22Rv1 (cell line): ENCODE measurements around the gene TRIM52.

Experiments
- H3K27ac ChIP-seq: fragments of 450-650 bp; 2 replicates; pipeline ENCODE4 v1.5.1; 2017
- ZFX ChIP-seq: fragments of 450-650 bp; IDR thresholded peaks from 2 replicates; pipeline ENCODE4 v1.6.1; 2017; ENCODE audit warnings: antibody characterized with exemption, borderline replicate concordance
- TF ChIP-seq, protein P1 (sequence below): fragments of 450-650 bp; IDR thresholded peaks from 2 replicates; pipeline ENCODE4 v1.5.1; 2017; ENCODE audit warnings: mild to moderate bottlenecking

The TRIM52 gene

DNA sequence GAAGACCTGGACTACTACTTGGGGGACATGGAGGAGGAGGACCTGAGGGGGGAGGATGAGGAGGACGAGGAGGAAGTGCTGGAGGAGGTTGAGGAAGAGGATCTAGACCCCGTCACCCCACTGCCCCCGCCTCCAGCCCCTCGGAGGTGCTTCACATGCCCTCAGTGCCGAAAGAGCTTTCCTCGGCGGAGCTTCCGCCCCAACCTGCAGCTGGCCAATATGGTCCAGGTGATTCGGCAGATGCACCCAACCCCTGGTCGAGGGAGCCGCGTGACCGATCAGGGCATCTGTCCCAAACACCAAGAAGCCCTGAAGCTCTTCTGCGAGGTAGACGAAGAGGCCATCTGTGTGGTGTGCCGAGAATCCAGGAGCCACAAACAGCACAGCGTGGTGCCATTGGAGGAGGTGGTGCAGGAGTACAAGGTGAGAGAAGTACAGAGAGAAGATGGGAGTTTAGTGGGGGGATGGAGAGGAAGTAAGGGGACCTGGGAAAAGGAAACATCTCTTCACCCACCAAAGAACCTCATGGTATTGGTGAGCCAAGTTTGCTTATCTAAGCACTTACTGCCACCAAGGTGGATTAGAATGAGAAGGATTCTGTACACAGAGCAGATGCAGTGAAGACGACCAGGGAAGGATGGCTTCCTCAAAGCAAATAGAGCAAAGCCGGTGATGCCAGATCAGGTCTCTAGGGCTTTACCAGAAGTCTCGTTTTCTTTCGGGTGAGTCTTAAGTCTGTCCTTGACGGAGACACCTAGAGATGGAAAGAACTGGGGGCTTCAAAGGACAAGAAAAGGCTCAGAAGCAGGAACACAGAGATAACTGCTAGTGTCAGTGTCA, 36.3 kb downstream of the TRIM52 start:
- peak overlapping the region; percentile 99 for H3K27ac ChIP-seq
- TF ChIP-seq, protein P1, sequence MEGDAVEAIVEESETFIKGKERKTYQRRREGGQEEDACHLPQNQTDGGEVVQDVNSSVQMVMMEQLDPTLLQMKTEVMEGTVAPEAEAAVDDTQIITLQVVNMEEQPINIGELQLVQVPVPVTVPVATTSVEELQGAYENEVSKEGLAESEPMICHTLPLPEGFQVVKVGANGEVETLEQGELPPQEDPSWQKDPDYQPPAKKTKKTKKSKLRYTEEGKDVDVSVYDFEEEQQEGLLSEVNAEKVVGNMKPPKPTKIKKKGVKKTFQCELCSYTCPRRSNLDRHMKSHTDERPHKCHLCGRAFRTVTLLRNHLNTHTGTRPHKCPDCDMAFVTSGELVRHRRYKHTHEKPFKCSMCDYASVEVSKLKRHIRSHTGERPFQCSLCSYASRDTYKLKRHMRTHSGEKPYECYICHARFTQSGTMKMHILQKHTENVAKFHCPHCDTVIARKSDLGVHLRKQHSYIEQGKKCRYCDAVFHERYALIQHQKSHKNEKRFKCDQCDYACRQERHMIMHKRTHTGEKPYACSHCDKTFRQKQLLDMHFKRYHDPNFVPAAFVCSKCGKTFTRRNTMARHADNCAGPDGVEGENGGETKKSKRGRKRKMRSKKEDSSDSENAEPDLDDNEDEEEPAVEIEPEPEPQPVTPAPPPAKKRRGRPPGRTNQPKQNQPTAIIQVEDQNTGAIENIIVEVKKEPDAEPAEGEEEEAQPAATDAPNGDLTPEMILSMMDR, result no peak
- TF ChIP-seq ZFX, result no peak

DNA sequence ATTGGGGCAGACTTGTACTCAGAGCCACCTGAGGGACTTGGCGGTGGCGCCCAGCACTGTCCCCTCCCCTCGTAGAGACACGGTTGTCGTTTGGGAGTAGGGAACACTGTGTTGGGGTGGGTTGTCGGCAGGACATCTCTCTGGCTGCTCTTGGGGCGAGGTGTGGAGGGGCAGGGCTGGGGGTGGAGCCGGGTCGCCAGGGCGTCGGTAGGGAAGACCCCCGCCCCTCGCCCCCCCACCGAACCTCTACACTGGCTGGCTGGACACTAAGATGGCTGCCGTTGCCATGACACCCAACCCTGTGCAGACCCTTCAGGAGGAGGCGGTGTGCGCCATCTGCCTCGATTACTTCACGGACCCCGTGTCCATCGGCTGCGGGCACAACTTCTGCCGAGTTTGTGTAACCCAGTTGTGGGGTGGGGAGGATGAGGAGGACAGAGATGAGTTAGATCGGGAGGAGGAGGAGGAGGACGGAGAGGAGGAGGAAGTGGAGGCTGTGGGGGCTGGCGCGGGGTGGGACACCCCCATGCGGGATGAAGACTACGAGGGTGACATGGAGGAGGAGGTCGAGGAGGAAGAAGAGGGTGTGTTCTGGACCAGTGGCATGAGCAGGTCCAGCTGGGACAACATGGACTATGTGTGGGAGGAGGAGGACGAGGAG, 37.1 kb downstream of the TRIM52 start:
- TF ChIP-seq ZFX, result no peak
- TF ChIP-seq, protein P1, result no peak
- peak overlapping the region; percentile 99 for H3K27ac ChIP-seq

DNA sequence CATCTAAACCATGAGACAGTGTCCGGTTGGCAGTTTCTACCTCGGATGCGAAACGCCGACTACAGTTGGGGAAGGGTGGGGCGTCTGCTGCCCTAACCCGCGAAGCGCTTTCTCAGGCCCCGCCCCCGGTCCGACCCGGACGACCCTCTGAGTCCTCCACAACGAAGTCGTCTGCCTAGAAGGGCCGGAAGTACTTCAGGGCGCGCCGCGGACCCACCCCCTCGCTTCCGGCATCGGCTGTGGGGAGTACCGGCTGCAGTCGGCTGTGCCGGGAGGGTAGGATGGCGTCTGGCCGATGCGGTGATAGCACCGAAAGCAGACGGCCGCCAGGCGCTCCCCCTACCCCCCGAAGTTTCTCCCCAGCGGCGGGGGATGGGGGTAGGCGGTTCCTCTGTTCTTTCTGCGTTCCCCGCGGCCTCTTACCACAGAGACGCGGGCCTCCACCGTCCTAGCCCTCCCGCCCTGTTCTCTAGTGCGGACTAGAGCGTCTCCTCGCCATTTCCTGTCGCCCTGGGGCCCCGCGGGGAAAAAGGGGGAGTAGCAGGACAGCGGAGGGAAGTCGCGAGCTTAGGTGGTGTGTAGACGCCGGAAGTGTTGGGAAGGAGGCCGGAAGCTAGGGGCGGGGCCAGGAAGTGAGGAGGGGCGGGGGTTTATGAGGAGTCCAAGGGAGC, 37.8 kb downstream of the TRIM52 start, which contains the start of gene TRIM41:
TSS of gene TRIM41 (plus strand) at position 224 of the 671 bp plus-strand sequence. CDS start 719 bp downstream, outside the sequence.
- H3K27ac ChIP-seq, result peak within 1 kb of the TSS; percentile 99
- TF ChIP-seq, protein P1, result 0 out of 2 replicates have a peak, but pooled peaks have one; percentile 11
- TF ChIP-seq ZFX, result no peak

DNA sequence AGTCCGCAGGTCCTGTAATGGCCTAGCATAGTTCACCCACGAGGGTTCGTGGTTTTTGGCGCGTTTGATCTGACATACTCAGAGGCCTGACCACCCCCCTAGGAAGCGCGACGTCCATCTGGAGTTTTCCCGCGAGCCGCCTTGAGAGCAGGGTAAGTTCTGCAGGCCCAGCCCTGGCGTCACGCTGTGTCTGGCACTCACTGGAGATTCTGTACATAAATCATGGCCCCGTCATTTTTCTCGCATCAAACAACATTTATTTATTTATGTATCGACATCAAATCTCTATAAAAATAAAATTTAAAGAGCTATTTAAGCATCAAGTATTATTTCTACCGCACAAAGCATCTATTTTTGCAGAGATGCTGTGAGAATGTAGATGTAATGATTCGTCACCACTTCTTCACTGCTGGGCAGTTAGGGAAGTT, 38.3 kb downstream of the TRIM52 start:
- no peak for TF ChIP-seq ZFX
- TF ChIP-seq, protein P1, result no peak
- peak overlapping the region; percentile 99 for H3K27ac ChIP-seq

DNA sequence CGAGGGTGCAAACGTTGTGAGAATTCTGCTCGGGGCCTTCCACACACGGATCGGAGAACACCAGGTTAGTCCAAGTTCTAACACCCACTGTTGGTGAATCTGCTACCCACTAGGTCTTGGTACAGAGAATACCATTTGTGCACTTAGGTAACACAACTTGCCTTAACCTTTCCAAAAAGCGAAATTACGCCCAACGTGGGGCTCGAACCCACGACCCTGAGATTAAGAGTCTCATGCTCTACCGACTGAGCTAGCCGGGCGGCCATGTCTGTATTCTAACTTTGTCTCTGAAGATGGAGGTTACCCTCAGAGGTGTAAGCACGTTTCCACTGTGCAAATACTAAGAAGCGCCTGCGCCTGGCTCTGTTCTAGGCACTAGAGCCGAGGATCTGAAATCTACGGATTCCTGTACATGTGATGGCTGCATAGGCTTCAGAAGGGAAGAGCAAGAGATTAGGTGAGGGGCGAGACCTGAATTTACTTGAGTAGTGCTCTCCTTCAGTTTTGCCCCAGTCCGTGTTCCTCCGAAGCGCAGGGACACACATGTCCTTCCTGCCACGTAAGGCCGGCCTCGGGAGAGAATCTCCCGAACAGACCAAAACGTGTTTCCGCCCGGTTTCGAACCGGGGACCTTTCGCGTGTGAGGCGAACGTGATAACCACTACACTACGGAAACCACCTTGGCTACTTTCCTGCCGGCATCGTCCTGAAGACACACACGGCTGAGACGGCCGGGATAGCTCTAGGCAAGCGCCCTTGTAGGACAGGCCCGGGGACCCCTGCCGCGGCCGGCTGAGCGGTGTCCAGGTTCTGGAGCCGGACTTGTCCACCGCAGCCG, 38.9 kb downstream of the TRIM52 start:
- H3K27ac ChIP-seq, result peak overlapping the region; percentile 99
- TF ChIP-seq, protein P1, result no peak
- no peak for TF ChIP-seq ZFX

DNA sequence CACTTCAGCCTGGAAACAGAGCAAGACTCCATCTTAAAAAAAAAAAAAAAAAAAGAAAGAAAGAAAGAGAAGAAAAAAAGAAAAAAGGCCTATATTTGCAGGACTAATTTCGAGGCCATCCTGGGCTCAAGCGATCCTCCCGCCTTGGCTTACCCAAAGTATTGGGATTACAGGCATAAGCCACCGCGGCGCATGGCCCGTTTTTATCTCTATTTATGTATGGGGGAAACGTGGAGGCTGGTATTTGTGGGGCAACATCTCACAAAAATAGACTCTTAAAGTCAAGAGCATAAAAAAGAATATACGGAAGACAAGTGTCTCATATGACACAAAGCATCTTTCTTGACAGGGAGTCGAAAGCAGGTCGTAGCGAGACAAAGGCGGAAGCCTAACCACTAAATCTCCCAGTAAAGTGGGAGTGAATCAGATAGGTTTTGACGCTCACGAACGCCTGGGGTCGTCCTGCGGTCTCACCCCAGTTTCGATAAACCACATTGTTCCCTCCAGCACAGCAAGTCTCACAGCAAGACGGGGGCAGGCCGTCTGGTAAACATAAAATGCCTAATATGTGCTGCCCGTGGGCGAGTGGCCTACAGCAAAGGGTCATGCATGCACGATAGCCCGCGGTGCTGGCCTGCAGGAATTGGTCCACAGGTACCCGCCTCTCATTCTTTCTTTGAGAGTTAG, 39.7 kb downstream of the TRIM52 start:
- TF ChIP-seq, protein P1, result no peak
- TF ChIP-seq ZFX, result no peak
- H3K27ac ChIP-seq, result peak overlapping the region; percentile 99
